Measurements from ENCODE around the gene MRPL3. TPM values are rescaled to one million over a fixed set of nuclear protein-coding genes. Genes with fewer than 3 reads are reported as not detected.
A peak's percentile ranks its signal among the peaks of the same experiment; 100 is the strongest.
"Not testable (repeated sequence)": the region's sequence is repeated elsewhere in the genome, so short reads cannot be mapped to it uniquely, and the experiment has no call there.

MRPL3 gene
- total and polyA plus RNA-seq, 4 donors = 79.0 to 91.6 (median 88.6) TPM

DNA sequence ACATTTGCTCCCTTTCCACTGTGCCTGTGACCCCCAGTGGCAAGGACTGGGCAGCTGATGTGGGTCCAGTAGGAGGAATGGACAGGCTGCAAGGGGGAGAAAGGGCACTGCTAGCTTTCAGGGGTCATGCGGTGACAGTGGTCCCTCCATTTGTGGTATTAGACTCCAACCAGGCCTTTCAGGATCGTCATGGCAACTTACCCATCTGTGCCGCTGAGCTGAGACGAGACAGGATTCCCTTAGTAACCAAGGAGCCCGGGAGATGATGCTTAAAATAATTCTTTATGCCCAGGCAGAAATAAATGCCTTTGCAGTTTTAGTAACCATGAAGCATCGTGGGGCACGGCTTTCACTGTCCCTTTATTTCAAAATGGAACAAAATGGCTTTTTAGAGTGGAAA lies 15.9 kb upstream of the MRPL3 start:
- Histone ChIP-seq H3K9me3 (ENCODE audit: control insufficient read depth, insufficient read depth, low read length) (no peaks in the 10 kb centered on the region), H3K27ac (ENCODE audit: low read depth, low read length) (no peak overlapping the region), H3K36me3 (ENCODE audit: control insufficient read depth, insufficient read depth, low read length) (no peaks in the 10 kb centered on the region), H3K27me3 (ENCODE audit: control insufficient read depth, insufficient read depth, low read length) (no peaks in the 10 kb centered on the region), H3K4me1 (ENCODE audit: control insufficient read depth, insufficient read depth, low read length) (peaks cover 3% of the 10 kb centered on the region), H3K4me3 (ENCODE audit: low read depth, low read length) (no peak overlapping the region)
- peak in 2 of 6 donors; percentile 58 to 67 for DNase-seq (ENCODE audit: low read depth in 4 of 6, low spot score in 6 of 6)
- WGBS (ENCODE audit: insufficient coverage) = 38% methylated on average over 7 of the region's 7 CpGs

DNA sequence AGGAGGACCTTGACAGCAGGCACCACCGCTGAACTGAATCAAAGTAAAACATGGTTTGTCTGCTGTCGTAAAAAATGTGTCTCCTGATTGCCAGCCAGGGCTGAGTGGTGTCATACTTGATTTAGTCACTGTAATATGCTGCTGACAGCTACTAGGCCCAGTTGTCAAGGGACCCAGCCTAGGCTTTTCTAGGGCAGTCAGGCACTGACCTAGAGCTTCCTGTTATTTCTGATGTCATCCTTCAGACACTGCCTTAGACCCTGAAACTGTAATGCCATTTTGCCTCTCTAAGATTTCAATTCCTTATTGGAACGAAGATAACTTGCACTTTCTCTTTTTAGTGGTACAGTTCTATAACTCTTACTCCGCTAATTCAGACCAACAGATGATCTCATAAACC lies 2.6 kb upstream of the MRPL3 start:
- Histone ChIP-seq H3K27ac (ENCODE audit: low read depth, low read length) (no peak overlapping the region), H3K27me3 (ENCODE audit: control insufficient read depth, insufficient read depth, low read length) (peaks cover 4% of the 10 kb centered on the region), H3K4me1 (ENCODE audit: control insufficient read depth, insufficient read depth, low read length) (no peaks in the 10 kb centered on the region), H3K36me3 (ENCODE audit: control insufficient read depth, insufficient read depth, low read length) (peaks cover 2% of the 10 kb centered on the region), H3K4me3 (ENCODE audit: low read depth, low read length) (no peak overlapping the region), H3K9me3 (ENCODE audit: control insufficient read depth, insufficient read depth, low read length) (no peaks in the 10 kb centered on the region)
- 69% methylated on average over 2 of the region's 4 CpGs for WGBS (ENCODE audit: insufficient coverage)
- DNase-seq (ENCODE audit: low read depth in 4 of 6, low spot score in 6 of 6) = no peak

DNA sequence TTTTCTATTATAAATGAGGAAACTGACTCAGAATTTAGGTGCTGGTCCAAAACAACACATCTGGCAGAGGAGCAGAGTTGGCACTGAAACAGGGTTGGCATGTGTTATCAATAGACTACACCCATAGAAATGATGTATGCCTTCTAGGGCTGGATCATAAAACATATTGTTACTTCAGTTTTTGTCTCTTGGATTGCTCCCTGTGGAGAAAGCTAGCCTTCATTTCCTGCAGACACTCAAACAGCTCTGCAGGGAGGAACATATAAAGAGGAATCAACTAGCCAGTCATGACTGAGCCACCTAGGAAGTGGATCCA lies 507 bp upstream of the MRPL3 start:
- Histone ChIP-seq H3K27ac (ENCODE audit: low read depth, low read length) (no peak overlapping the region), H3K36me3 (ENCODE audit: control insufficient read depth, insufficient read depth, low read length) (peaks cover 4% of the 10 kb centered on the region), H3K9me3 (ENCODE audit: control insufficient read depth, insufficient read depth, low read length) (no peaks in the 10 kb centered on the region), H3K27me3 (ENCODE audit: control insufficient read depth, insufficient read depth, low read length) (peaks cover 4% of the 10 kb centered on the region), H3K4me3 (ENCODE audit: low read depth, low read length) (peak overlapping the region; percentile 98), H3K4me1 (ENCODE audit: control insufficient read depth, insufficient read depth, low read length) (no peaks in the 10 kb centered on the region)
- DNase-seq (ENCODE audit: low read depth in 4 of 6, low spot score in 6 of 6) = no peak

DNA sequence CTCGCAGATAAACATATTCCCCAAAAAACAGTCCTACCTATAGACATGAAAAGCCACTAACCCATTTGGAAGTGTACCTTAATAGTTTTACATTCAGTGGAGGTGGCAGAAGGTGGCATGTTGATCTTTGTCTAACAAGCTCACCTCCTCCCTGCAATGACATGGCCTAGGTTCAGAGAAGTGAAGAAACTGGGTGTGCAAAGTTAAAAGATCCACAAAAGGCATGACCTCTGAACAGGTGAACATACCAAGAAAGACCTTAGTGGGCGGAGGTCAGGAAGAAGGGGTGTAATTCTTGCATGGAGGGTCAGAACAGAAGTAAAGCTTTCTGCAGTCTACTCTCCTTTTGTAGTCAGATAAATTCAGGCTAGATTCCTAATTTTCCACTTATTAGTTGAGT lies 822 bp downstream of the MRPL3 start:
- no peaks in the 10 kb centered on the region for H3K9me3 ChIP-seq (ENCODE audit: control insufficient read depth, insufficient read depth, low read length)
- H3K36me3 ChIP-seq (ENCODE audit: control insufficient read depth, insufficient read depth, low read length) = peaks cover 6% of the 10 kb centered on the region
- H3K4me1 ChIP-seq (ENCODE audit: control insufficient read depth, insufficient read depth, low read length) = no peaks in the 10 kb centered on the region
- peak overlapping the region; percentile 98 for H3K4me3 ChIP-seq (ENCODE audit: low read depth, low read length)
- peaks cover under 1% of the 10 kb centered on the region for H3K27me3 ChIP-seq (ENCODE audit: control insufficient read depth, insufficient read depth, low read length)
- H3K27ac ChIP-seq (ENCODE audit: low read depth, low read length) = no peak overlapping the region
- WGBS (ENCODE audit: insufficient coverage) = 50% methylated on average over 1 of the region's 2 CpGs
- DNase-seq (ENCODE audit: low read depth in 4 of 6, low spot score in 6 of 6) = no peak

DNA sequence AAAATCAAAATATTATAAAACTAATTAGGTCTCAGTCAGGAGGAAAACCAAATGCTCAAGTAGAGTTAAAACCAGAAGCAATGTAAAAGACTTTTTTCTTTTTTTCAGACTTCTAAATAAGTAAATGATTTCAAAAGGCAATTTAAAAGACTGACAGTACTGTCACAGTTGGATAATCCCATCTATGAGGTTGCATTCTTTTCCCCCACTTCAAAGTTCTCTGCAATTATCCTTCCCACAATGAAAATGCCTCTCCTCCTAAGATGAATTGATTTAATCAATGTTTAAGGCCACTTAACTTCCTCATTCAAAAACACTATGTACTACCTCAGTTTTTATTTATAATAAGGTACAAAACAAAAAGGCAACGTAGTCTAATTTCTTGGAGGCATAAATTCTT lies 8.1 kb downstream of the MRPL3 start:
- Histone ChIP-seq H3K36me3 (ENCODE audit: control insufficient read depth, insufficient read depth, low read length) (peaks cover 10% of the 10 kb centered on the region), H3K4me1 (ENCODE audit: control insufficient read depth, insufficient read depth, low read length) (no peaks in the 10 kb centered on the region), H3K27me3 (ENCODE audit: control insufficient read depth, insufficient read depth, low read length) (no peaks in the 10 kb centered on the region), H3K9me3 (ENCODE audit: control insufficient read depth, insufficient read depth, low read length) (no peaks in the 10 kb centered on the region), H3K4me3 (ENCODE audit: low read depth, low read length) (no peak overlapping the region), H3K27ac (ENCODE audit: low read depth, low read length) (no peak overlapping the region)
- no CpG with 5 or more reads among the region's 1 CpG for WGBS (ENCODE audit: insufficient coverage)
- no peak for DNase-seq (ENCODE audit: low read depth in 4 of 6, low spot score in 6 of 6)

DNA sequence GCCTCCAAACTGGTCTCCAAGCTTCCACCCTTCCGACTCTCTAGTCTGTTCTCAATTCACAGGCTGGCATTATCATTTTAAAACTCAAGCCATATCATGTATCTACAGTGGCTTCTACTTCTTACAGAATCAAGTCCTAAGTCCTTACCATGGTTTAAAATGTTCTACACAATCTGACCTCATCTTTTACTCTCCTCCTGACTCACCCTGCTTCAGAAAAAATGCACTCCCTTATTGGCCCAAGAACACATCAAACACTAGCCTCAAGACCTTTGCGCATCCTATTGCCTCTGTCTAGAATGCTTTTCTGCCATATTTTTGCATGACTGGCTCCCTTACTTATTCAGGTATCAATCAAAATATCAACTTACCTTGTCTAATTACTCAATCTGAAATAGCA lies 11.0 kb downstream of the MRPL3 start:
- no peak for DNase-seq (ENCODE audit: low read depth in 4 of 6, low spot score in 6 of 6)
- H3K4me1 ChIP-seq (ENCODE audit: control insufficient read depth, insufficient read depth, low read length) = no peaks in the 10 kb centered on the region
- H3K36me3 ChIP-seq (ENCODE audit: control insufficient read depth, insufficient read depth, low read length) = peaks cover 5% of the 10 kb centered on the region
- no peak overlapping the region for H3K27ac ChIP-seq (ENCODE audit: low read depth, low read length)
- 90% methylated on average over 2 of the region's 2 CpGs for WGBS (ENCODE audit: insufficient coverage)
- no peak overlapping the region for H3K4me3 ChIP-seq (ENCODE audit: low read depth, low read length)
- no peaks in the 10 kb centered on the region for H3K27me3 ChIP-seq (ENCODE audit: control insufficient read depth, insufficient read depth, low read length)
- no peaks in the 10 kb centered on the region for H3K9me3 ChIP-seq (ENCODE audit: control insufficient read depth, insufficient read depth, low read length)

DNA sequence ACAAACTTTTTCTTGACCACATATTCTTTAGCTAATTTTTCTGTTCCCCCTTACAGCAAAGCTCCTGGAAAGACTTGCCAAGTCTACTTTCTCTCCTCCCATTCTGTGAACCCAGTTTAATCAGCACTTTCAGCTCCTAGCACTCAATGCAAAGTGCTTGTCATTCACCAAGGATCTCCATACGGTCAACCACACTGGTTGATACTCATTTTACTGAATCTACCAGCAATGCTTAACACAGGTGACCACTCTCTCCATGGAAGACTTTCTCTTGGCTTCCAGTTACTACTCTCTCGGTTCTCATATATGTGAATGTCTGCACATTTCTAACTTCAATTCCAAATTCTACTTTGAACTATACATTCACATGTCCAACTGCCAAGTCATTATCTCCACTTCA lies 11.7 kb downstream of the MRPL3 start:
- WGBS (ENCODE audit: insufficient coverage) = 100% methylated on average over 2 of the region's 2 CpGs
- Histone ChIP-seq H3K27ac (ENCODE audit: low read depth, low read length) (no peak overlapping the region), H3K27me3 (ENCODE audit: control insufficient read depth, insufficient read depth, low read length) (no peaks in the 10 kb centered on the region), H3K4me3 (ENCODE audit: low read depth, low read length) (no peak overlapping the region), H3K4me1 (ENCODE audit: control insufficient read depth, insufficient read depth, low read length) (no peaks in the 10 kb centered on the region), H3K36me3 (ENCODE audit: control insufficient read depth, insufficient read depth, low read length) (peaks cover 3% of the 10 kb centered on the region), H3K9me3 (ENCODE audit: control insufficient read depth, insufficient read depth, low read length) (no peaks in the 10 kb centered on the region)
- DNase-seq (ENCODE audit: low read depth in 4 of 6, low spot score in 6 of 6) = no peak

DNA sequence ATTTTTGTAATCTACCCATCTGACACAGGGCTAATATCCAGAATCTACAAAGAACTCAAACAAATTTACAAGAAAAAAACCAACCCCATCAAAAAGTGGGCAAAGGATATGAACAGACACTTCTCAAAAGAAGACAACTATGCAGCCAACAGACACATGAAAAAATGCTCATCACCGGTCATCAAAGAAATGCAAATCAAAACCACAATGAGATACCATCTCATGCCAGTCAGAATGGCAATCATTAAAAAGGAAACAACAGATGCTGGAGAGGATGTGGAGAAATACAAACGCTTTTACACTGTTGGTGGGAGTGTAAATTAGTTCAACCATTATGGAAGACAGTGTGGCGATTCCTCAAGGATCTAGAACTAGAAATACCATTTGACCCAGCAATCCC lies 16.2 kb downstream of the MRPL3 start:
- not testable (repeated sequence) for H3K27me3 ChIP-seq (ENCODE audit: control insufficient read depth, insufficient read depth, low read length); H3K9me3 ChIP-seq (ENCODE audit: control insufficient read depth, insufficient read depth, low read length); H3K4me1 ChIP-seq (ENCODE audit: control insufficient read depth, insufficient read depth, low read length); H3K4me3 ChIP-seq (ENCODE audit: low read depth, low read length); DNase-seq (ENCODE audit: low read depth in 4 of 6, low spot score in 6 of 6); H3K27ac ChIP-seq (ENCODE audit: low read depth, low read length); H3K36me3 ChIP-seq (ENCODE audit: control insufficient read depth, insufficient read depth, low read length)
- no CpG with 5 or more reads among the region's 3 CpGs for WGBS (ENCODE audit: insufficient coverage)

DNA sequence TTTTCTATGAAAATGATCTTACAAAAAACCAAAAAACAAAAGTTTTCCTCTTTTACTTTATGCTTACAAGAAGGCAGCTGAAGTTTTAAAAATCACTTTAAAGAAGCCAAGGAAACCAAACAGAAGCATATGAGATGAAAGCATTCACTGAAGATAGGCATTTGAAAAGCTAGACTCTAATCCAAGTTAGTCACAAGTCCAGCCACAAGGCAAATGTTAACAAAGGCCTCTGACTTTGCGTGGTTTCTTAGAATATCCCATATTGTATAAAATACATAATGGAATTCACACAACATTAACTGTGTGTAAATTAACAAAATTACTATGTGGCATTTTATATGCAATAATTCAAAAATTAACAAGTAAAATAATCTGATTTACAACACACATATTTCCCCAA lies 17.7 kb downstream of the MRPL3 start:
- H3K4me1 ChIP-seq (ENCODE audit: control insufficient read depth, insufficient read depth, low read length) = no peaks in the 10 kb centered on the region
- H3K36me3 ChIP-seq (ENCODE audit: control insufficient read depth, insufficient read depth, low read length) = no peaks in the 10 kb centered on the region
- no CpG with 5 or more reads among the region's 1 CpG for WGBS (ENCODE audit: insufficient coverage)
- no peak for DNase-seq (ENCODE audit: low read depth in 4 of 6, low spot score in 6 of 6)
- H3K4me3 ChIP-seq (ENCODE audit: low read depth, low read length) = no peak overlapping the region
- H3K9me3 ChIP-seq (ENCODE audit: control insufficient read depth, insufficient read depth, low read length) = no peaks in the 10 kb centered on the region
- H3K27ac ChIP-seq (ENCODE audit: low read depth, low read length) = no peak overlapping the region
- H3K27me3 ChIP-seq (ENCODE audit: control insufficient read depth, insufficient read depth, low read length) = no peaks in the 10 kb centered on the region

DNA sequence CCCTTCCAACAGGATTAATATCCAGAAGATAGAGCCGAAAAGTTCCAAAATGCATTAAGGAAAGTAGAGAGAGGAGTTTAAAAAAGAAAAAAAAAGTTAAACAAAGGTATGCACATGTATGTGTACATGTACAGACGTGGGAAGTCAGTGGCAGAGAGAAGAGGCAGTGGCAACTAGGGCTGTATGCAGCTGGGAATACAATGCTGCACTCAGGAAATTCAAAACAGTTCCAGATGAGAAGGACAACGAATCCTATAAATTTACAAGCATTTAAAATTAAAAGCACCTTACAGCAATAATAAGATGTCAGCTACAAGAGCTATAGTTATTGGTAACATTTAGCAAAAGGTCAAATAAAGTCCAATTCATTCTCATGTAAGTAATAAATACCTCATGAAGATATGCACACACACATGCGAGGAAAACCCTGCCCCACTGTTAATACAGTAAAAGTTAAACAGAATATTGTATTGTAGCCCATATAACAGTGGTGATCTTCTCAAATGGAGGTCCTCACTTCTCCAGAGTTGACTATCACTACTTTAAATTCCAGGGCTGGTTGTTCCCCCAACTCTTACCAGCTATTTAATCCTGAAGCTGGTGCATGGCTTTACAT lies 18.2 kb downstream of the MRPL3 start:
- DNase-seq (ENCODE audit: low read depth in 4 of 6, low spot score in 6 of 6) = no peak
- Histone ChIP-seq H3K36me3 (ENCODE audit: control insufficient read depth, insufficient read depth, low read length) (no peaks in the 10 kb centered on the region), H3K27ac (ENCODE audit: low read depth, low read length) (no peak overlapping the region), H3K4me3 (ENCODE audit: low read depth, low read length) (no peak overlapping the region), H3K9me3 (ENCODE audit: control insufficient read depth, insufficient read depth, low read length) (no peaks in the 10 kb centered on the region), H3K4me1 (ENCODE audit: control insufficient read depth, insufficient read depth, low read length) (no peaks in the 10 kb centered on the region), H3K27me3 (ENCODE audit: control insufficient read depth, insufficient read depth, low read length) (no peaks in the 10 kb centered on the region)
- WGBS (ENCODE audit: insufficient coverage) = 92% methylated on average over 1 of the region's 4 CpGs
